D341Med (cell line): ENCODE results near the gene SLC25A30.
"Not testable (repeated sequence)": the region's sequence is repeated elsewhere in the genome, so short reads cannot be mapped to it uniquely, and the experiment has no call there.

Experiments
- DNase-seq: peaks from one replicate; pipeline ENCODE4 v3.0.0; 2012; ENCODE audit warnings: low spot score

The SLC25A30 gene

DNA sequence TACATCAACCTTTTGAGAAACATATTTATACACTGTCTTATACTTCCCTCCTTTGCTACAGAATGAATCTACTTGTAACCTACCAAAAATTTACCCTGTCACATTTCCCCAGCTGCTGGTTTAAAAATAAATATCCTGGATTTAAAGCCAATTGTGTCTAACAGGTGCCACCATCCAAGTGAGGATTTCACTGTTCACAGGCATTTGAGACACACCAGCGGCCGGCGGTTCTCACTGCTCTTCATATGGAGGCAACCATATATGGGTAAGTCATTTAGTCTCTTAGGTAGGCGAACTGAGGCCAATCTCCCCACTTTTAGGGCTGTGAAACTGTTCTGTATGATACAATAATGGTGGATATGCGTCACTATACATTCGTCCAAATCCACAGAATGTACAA, 26.2 kb downstream of the SLC25A30 start:
- no peak for DNase-seq

GRCh38 chr13:45391128-45391527, 27.0 kb downstream of the SLC25A30 start:
- DNase-seq, result not testable (repeated sequence)

GRCh38 chr13:45390348-45390747, 27.8 kb downstream of the SLC25A30 start:
- DNase-seq, result not testable (repeated sequence)

DNA sequence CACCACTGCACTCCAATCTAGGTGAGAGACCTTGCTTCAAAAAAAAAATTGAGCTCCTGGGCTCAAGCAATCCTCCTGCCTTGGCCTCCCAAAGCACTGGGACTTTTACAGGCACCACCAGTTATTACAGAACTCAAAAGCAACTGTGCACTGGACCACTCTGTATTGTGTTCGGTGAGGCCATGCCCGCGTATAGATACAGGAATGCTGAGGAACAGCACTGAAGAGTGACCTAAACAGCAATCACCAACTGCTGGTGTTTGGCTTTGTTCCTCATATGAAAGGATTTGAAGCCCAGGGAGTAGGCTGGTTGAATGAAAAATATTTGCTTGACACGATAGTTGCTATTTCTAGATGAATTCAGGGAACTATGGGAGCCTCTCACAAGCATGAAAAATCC, 29.5 kb downstream of the SLC25A30 start:
- no peak for DNase-seq

DNA sequence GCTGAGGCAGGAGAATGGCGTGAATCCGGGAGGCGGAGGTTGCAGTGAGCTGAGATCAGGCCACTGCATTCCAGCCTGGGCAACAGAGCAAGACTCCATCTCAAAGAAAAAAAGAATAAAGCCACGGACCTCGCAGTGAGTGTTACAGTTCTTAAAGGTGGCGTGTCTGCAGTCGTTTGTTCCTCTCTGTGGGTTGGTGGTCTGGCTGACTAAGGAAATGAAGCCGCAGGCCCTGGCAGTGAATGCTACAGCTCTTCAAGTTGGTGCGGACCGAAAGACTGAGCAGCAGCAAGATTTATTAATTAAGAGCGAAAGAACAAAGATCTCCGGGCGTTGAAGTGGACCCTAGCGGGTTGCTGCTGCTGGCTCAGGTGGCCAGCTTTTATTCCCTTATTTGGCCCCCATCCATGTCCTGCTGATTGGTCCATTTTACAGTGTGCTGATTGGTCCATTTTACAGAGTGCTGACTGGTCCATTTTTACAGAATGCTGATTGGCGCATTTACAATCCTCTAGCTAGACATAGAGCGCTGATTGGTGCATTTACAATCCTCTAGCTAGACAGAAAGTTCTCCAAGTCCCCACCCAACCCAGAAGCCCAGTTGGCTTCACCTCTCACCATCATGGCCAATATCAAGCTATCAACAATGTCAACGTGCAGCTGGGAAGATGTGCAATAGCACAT, 31.1 kb downstream of the SLC25A30 start:
- DNase-seq, result not testable (repeated sequence)

GRCh38 chr13:45385907-45386553, 32.1 kb downstream of the SLC25A30 start:
- no peak for DNase-seq

DNA sequence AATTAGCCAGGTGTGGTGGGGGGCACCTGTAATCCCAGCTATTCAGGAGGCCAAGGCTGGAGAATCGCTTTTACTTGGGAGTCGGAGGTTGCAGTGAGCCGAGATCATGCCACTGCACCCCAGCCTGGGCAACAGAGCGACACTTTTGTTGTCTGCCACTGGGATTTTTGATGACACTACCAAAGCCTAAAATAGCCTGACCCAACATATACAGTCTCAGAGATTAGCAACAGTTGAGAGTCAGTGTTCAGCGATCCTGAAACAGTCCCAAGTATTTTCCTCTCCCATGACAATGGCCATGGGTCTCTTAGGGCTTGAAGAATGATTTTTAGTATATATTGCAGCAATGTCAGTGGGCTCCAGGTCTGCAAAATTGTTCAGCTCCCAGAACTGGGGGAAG, 32.9 kb downstream of the SLC25A30 start:
- DNase-seq, result no peak

- DNase-seq, result no peak
These were observed 33.5 kb downstream of the SLC25A30 start for GRCh38 chr13:45384474-45385174.

GRCh38 chr13:45382739-45383138, 35.4 kb downstream of the SLC25A30 start:
- DNase-seq, result not testable (repeated sequence)

GRCh38 chr13:45381196-45381595, 37.0 kb downstream of the SLC25A30 start:
- DNase-seq, result no peak

- not testable (repeated sequence) for DNase-seq
These were observed 37.5 kb downstream of the SLC25A30 start for GRCh38 chr13:45380708-45381107.

DNA sequence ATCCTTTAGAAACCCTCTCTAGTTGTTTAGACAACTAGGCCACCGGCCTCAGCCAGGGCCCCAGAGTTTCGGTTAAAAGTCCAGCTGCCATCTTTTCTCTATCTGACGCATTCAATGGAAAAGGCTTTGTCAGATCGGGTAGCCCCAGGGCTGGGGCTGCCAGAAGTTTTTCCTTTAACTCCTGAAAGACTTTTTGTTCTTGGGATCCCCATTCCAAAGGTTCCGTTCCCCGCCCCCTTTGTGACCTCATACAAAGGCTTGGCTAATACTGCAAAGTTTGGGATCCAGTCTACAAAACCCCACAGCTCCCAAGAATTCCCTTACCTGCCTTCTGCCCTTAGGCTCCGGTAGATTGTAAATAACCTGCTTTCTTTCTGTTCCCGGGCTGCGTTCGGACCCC, 38.7 kb downstream of the SLC25A30 start:
- not testable (repeated sequence) for DNase-seq

- DNase-seq, result not testable (repeated sequence)
These were observed 39.4 kb downstream of the SLC25A30 start for GRCh38 chr13:45378786-45379185.

DNA sequence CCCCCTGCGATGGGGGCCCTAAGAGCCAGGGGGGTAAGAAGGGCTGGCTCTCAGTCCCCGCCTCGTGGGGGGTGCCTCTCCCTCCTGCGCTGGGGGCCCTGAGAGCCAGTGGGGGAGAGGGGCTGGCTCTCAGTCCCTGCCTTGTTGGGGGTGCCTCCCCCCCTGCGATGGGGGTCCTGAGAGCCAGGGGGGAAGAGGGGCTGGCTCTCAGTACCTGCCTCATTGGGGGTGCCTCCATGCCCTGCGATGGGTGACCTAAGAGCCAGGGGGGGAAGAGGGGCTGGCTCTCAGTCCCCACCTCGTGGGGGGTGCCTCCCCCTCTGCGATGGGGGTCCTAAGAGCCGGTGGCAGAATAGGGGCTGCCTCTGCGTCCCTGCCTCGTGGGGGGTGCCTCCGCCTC, 40.9 kb downstream of the SLC25A30 start:
- not testable (repeated sequence) for DNase-seq

DNA sequence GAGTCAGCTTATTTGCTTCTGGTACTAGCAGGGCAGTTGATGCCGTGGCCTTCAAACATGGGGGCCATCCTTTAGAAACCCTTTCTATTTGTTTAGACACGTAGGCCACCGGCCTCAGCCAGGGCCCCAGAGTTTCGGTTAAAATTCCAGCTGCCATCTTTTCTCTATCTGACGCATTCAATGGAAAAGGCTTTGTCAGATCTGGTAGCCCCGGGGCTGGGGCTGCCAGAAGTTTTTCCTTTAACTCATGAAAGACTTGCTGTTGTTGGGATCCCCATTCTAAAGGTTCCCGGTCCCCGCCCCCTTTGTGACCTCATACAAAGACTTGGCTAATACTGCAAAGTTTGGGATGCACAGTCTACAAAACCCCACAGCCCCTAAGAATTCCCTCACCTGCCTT, 41.5 kb downstream of the SLC25A30 start:
- DNase-seq, result not testable (repeated sequence)

GRCh38 chr13:45374917-45375316, 43.3 kb downstream of the SLC25A30 start:
- DNase-seq, result no peak

DNA sequence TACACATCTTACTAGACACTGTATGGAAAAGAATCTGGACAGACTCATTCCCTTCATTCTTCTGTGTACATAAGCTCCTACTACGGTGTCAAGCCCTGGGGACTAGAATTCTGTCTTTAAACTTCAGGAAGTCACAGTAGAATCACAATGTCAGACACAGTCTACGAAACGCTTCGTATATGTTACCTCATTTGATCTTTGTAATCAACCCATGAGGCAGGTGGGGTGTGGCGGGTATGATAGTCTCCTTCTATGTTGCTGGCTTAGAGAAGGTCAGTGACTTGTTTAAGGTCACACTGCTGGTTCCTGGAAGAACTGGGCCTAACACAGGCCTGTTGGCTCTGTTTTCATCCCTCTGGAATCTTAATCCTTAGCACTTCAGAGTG, 45.0 kb downstream of the SLC25A30 start:
- DNase-seq, result no peak

GRCh38 chr13:45372189-45373161, 45.7 kb downstream of the SLC25A30 start:
- peak; percentile 40 for DNase-seq

DNA sequence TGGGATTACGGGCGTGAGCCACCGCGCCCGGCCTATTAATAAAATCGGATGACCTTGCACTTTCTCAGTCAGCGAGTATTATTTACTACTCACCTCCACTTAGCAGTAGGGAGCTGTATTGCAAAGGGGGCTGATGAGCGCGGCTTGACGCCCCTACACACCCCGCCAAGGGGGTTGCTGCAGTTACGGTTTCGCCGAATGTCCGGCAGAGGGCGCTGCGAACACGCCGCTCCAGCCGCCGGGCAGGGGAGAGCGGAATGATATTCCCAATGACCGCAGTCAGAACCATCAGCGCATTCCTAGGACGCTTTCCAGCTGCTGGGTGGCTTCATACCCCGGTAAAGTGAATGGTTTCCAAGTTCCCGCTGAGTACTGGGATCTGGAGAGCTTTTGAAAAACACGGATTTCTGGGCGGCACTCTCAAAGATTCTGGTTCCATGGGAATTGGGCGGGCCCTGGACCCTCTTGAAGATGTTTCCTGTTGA, 47.2 kb downstream of the SLC25A30 start:
- DNase-seq, result peak; percentile 91

DNA sequence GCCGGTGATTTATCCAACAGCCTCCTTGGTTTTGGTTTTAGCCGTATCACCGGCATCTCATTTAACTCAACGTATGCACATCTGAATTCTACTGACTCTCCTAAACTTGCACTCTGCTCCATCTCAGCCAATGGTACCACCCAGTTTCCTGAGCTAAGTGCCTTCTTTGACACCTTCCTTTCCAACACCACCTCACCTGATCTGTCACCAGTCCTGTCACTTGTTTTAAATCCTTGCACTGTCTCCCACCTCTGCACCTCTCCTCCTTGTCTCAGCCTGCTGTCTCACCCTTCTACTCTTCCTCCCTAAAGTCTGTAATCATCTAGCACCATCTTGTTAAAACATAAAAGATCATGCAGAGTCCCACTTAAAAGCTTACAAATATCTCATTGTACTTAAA, 49.1 kb downstream of the SLC25A30 start:
- DNase-seq, result no peak

DNA sequence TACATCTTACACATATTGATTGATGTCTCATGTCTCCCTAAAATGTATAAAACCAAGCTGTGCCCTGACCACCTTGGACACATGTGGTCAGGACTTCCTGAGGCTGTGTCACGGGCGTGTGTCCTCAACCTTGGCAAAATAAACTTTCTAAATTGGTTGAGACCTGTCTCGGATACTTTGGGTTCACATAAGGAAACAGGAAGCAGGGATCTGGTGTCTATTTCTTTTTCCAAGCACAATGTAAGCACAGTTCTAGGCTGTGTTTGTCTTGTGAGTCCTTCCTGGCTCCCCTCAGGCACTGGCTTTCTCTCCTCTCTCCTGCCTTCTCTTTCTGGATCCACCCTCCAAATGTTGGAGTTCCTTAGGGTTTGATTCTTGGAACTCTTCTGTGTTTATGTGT, 49.6 kb downstream of the SLC25A30 start:
- DNase-seq, result no peak

GRCh38 chr13:45368005-45368404, 50.2 kb downstream of the SLC25A30 start:
- DNase-seq, result no peak
